Psoas muscle (tissue), 8 donors: Measurements from ENCODE around the gene S100A13. TPM values are rescaled to one million over a fixed set of nuclear protein-coding genes. Genes with fewer than 3 reads are reported as not detected.

Experiments
- ATAC-seq, 4 donors: fragments of 200-7000 bp; cut with Tn5 transposase; one replicate each; pipeline ENCODE4 v1.9.1; 2020; ENCODE audit warnings: moderate library complexity in 3 of 4, mild to moderate bottlenecking in 2 of 4
- DNase-seq, 2 donors: peaks; one replicate each; pipeline ENCODE4 v3.0.0-alpha.2; 2020
- H3K27ac ChIP-seq: fragments of 200-600 bp; one replicate; pipeline ENCODE4 v1.8.0; 2022
- H3K27me3 ChIP-seq, 3 donors: fragments of 200-600 bp in 1 of 3; one replicate each; pipeline versions ENCODE4 v1.6.1 to v1.8.0; 2013 to 2022; ENCODE audit warnings: low read length in 2 of 3, mild to moderate bottlenecking in 2 of 3, moderate library complexity in 1 of 3; ENCODE audit not compliant: insufficient read depth in 3 of 3
- H3K36me3 ChIP-seq, 2 donors: fragments of 200-600 bp in 1 of 2; one replicate each; pipeline versions ENCODE4 v1.6.1 to v1.8.0; 2013 to 2022; ENCODE audit warnings: low read depth in 1 of 2, mild to moderate bottlenecking in 1 of 2, moderate library complexity in 1 of 2; ENCODE audit not compliant: insufficient read depth in 1 of 2
- H3K4me1 ChIP-seq: fragments of 200-600 bp; one replicate; pipeline ENCODE4 v1.8.0; 2022
- H3K4me3 ChIP-seq: fragments of 200-600 bp; one replicate; pipeline ENCODE4 v1.8.0; 2022; ENCODE audit warnings: mild to moderate bottlenecking
- H3K9me3 ChIP-seq: fragments of 200-600 bp; one replicate; pipeline ENCODE4 v1.8.0; 2022
- WGBS, 3 donors: extraction: QIAGEN DNeasy Blood & Tissue Kit; methylation state at CpG; one replicate each; pipeline versions ENCODE4 v1.1.6 to v1.1.7; 2013; 5-methylcytosine and 5-hydroxymethylcytosine counted together
- intact Hi-C, 2 donors: fragments of 100-400 bp; cut with DNase I; formaldehyde crosslinking; loops; one replicate each; pipeline versions ENCODE4 v1.11.0 to v1.14.2; 2022
- polyA plus RNA-seq, 3 donors: library from polyadenylated mRNA; stranded (reverse); fragments of 200-250 nt; gene quantifications; one replicate each; pipeline ENCODE4 v1.2.3, GENCODE V29; 2013
- total RNA-seq, 4 donors: library from RNA; stranded (reverse); fragmentation: NEBNext Ultra II Directional in 2 of 4; extraction: Animal tissue kit (Norgen Biotek cat#: 25700) in 2 of 4; gene quantifications; one replicate each; pipeline versions ENCODE4 v1.2.1 to v1.2.4, GENCODE V29; 2021 to 2023
- TF ChIP-seq, protein P1 (sequence below): fragments of 200-600 bp; IDR thresholded peaks from one replicate; pipeline ENCODE4 v1.8.0; 2022; ENCODE audit warnings: antibody characterized with exemption
- donor health status: healthy with polysubstance abuse.
- donor health status: DM: no; HTN: no; CAD: no; lungs with moderate emphysema.
- donor health status: Bipolar disorder and iron deficiency.
- donor health status: healthy.
- donor health status: DM: yes; HTN: yes; CAD: no.
- donor health status: DM: no; HTN: no; CAD: no.
- donor health status: DM: no; HTN: no; CAD: no.
- donor health status: DM: yes; HTN: yes; CAD: no.

The S100A13 gene
- total and polyA plus RNA-seq, 7 donors: 72.4 to 199 (median 113) TPM

DNA sequence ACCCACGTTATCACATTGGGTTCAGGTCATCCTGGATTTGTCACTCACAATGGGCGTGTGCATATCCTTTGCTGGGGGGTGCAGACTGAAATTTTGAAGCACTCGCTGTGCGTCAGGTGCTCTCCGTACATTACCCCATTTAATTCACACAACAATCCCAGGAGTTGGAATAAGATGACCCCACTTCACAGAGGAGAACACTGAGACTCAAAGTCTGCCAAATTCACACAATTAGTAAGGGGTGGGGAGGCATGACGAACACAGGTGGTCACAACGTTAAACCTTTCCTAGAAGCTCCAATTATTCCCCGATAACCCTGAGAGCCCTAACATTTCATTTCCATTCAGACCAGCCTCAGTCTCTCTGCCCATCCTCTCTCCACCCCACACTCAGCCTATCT lies 57.8 kb downstream of the S100A13 start:
- 83 to 87% (median 84%) methylated on average over 8 of the region's 8 CpGs for WGBS, 3 donors
- DNase-seq: no peak
- Histone ChIP-seq H3K4me1 (peaks cover 46% of the 10 kb centered on the region), H3K27ac (no peak overlapping the region), H3K36me3 (no peaks in the 10 kb centered on the region), H3K4me3 (no peak overlapping the region), H3K9me3 (no peaks in the 10 kb centered on the region), H3K27me3 (no peaks in the 10 kb centered on the region)
- intact Hi-C loops: loop anchor here (2.0 to 5.0 kb wide), 2 partner anchors 37 to 217 kb away; no protein-coding TSS in a partner anchor
- no peak for ATAC-seq
- TF ChIP-seq, protein P1, sequence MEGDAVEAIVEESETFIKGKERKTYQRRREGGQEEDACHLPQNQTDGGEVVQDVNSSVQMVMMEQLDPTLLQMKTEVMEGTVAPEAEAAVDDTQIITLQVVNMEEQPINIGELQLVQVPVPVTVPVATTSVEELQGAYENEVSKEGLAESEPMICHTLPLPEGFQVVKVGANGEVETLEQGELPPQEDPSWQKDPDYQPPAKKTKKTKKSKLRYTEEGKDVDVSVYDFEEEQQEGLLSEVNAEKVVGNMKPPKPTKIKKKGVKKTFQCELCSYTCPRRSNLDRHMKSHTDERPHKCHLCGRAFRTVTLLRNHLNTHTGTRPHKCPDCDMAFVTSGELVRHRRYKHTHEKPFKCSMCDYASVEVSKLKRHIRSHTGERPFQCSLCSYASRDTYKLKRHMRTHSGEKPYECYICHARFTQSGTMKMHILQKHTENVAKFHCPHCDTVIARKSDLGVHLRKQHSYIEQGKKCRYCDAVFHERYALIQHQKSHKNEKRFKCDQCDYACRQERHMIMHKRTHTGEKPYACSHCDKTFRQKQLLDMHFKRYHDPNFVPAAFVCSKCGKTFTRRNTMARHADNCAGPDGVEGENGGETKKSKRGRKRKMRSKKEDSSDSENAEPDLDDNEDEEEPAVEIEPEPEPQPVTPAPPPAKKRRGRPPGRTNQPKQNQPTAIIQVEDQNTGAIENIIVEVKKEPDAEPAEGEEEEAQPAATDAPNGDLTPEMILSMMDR: no peak

Other genes with a start within 250 kb of the S100A13 start
- gene S100A8, start 236.4 kb downstream of the S100A13 start, total RNA-seq: 10 to 100 TPM; 26.0 to 57.0 (median 33.5) TPM
- 10 to 100 TPM; 16.8 to 30.6 (median 25.2) TPM for gene S100A8, start 236.4 kb downstream of the S100A13 start, polyA plus RNA-seq
- gene S100A7A, start 211.0 kb downstream of the S100A13 start, total RNA-seq: not detected
- gene S100A7A, start 211.0 kb downstream of the S100A13 start, polyA plus RNA-seq: not detected
- under 1 TPM in 1 of 4 donors, not detected in 3; 0.60 TPM for gene S100A7, start 166.9 kb downstream of the S100A13 start, total RNA-seq
- not detected for gene S100A7, start 166.9 kb downstream of the S100A13 start, polyA plus RNA-seq
- 100 to 1,000 TPM in 3 of 4 donors, 10 to 100 TPM in 1; 78.5 to 420 (median 150) TPM for gene S100A6, start 91.5 kb downstream of the S100A13 start, total RNA-seq
- gene S100A6, start 91.5 kb downstream of the S100A13 start, polyA plus RNA-seq: 100 to 1,000 TPM; 295 to 506 (median 467) TPM
- gene S100A5, start 86.6 kb downstream of the S100A13 start, total RNA-seq: not detected
- not detected for gene S100A5, start 86.6 kb downstream of the S100A13 start, polyA plus RNA-seq
- 10 to 100 TPM; 27.0 to 54.7 (median 47.3) TPM for gene S100A4, start 81.7 kb downstream of the S100A13 start, total RNA-seq
- gene S100A4, start 81.7 kb downstream of the S100A13 start, polyA plus RNA-seq: 100 to 1,000 TPM in 1 of 3 donors, 10 to 100 TPM in 2; 75.2 to 155 (median 83.6) TPM
- gene S100A3, start 78.2 kb downstream of the S100A13 start, total RNA-seq: 1 to 10 TPM in 2 of 4 donors, under 1 TPM in 2; 0.34 to 5.5 (median 0.86) TPM
- 1 to 10 TPM in 2 of 3 donors, under 1 TPM in 1; 0.77 to 6.6 (median 3.4) TPM for gene S100A3, start 78.2 kb downstream of the S100A13 start, polyA plus RNA-seq
- gene S100A2, start 61.7 kb downstream of the S100A13 start, total RNA-seq: 1 to 10 TPM in 3 of 4 donors, under 1 TPM in 1; 0.86 to 10.0 (median 1.1) TPM
- 10 to 100 TPM in 1 of 3 donors, 1 to 10 TPM in 2; 1.1 to 15.4 (median 2.1) TPM for gene S100A2, start 61.7 kb downstream of the S100A13 start, polyA plus RNA-seq
- gene S100A16, start 14.4 kb downstream of the S100A13 start, total RNA-seq: 10 to 100 TPM; 23.3 to 57.2 (median 38.3) TPM
- gene S100A16, start 14.4 kb downstream of the S100A13 start, polyA plus RNA-seq: 100 to 1,000 TPM in 1 of 3 donors, 10 to 100 TPM in 2; 23.5 to 251 (median 38.1) TPM
- under 1 TPM in 1 of 4 donors, not detected in 3; 0.22 TPM for gene S100A14, start 11.2 kb downstream of the S100A13 start, total RNA-seq
- gene S100A14, start 11.2 kb downstream of the S100A13 start, polyA plus RNA-seq: under 1 TPM; 0.38 to 0.48 (median 0.39) TPM
- 1,000 to 10,000 TPM in 3 of 4 donors, 100 to 1,000 TPM in 1; 785 to 1,205 (median 1,028) TPM for gene S100A1, start 929 bp upstream of the S100A13 start, total RNA-seq
- gene S100A1, start 929 bp upstream of the S100A13 start, polyA plus RNA-seq: 1,000 to 10,000 TPM in 1 of 3 donors, 100 to 1,000 TPM in 2; 370 to 1,423 (median 918) TPM
- 10 to 100 TPM; 71.1 to 87.7 (median 80.2) TPM for gene CHTOP, start 6.6 kb upstream of the S100A13 start, total RNA-seq
- 100 to 1,000 TPM in 2 of 3 donors, 10 to 100 TPM in 1; 88.3 to 122 (median 111) TPM for gene CHTOP, start 6.6 kb upstream of the S100A13 start, polyA plus RNA-seq
- 10 to 100 TPM; 53.9 to 72.0 (median 58.5) TPM for gene SNAPIN, start 31.2 kb upstream of the S100A13 start, total RNA-seq
- gene SNAPIN, start 31.2 kb upstream of the S100A13 start, polyA plus RNA-seq: 100 to 1,000 TPM in 1 of 3 donors, 10 to 100 TPM in 2; 51.7 to 102 (median 60.4) TPM
- 100 to 1,000 TPM in 1 of 4 donors, 10 to 100 TPM in 3; 71.7 to 102 (median 98.2) TPM for gene ILF2, start 43.5 kb upstream of the S100A13 start, total RNA-seq
- gene ILF2, start 43.5 kb upstream of the S100A13 start, polyA plus RNA-seq: 100 to 1,000 TPM in 2 of 3 donors, 10 to 100 TPM in 1; 82.4 to 158 (median 142) TPM
- 10 to 100 TPM in 2 of 4 donors, 1 to 10 TPM in 2; 7.0 to 11.1 (median 8.7) TPM for gene NPR1, start 51.2 kb upstream of the S100A13 start, total RNA-seq
- gene NPR1, start 51.2 kb upstream of the S100A13 start, polyA plus RNA-seq: 10 to 100 TPM in 1 of 3 donors, 1 to 10 TPM in 2; 4.5 to 10.4 (median 8.5) TPM
- gene INTS3, start 100.5 kb upstream of the S100A13 start, total RNA-seq: 10 to 100 TPM; 17.8 to 29.0 (median 22.8) TPM
- gene INTS3, start 100.5 kb upstream of the S100A13 start, polyA plus RNA-seq: 10 to 100 TPM; 11.3 to 24.3 (median 15.8) TPM
- 1 to 10 TPM; 3.5 to 7.5 (median 5.8) TPM for gene SLC27A3, start 147.9 kb upstream of the S100A13 start, total RNA-seq
- gene SLC27A3, start 147.9 kb upstream of the S100A13 start, polyA plus RNA-seq: 10 to 100 TPM in 1 of 3 donors, 1 to 10 TPM in 2; 4.6 to 15.6 (median 5.2) TPM